Muscle layer of duodenum (tissue), 2 donors: ENCODE results near the gene GZMB.

ENCODE experiments used
- H3K27ac ChIP-seq: one replicate; pipeline ENCODE4 v1.7.0; 2013; ENCODE audit warnings: mild to moderate bottlenecking, low read length
- H3K27me3 ChIP-seq: one replicate; pipeline ENCODE4 v1.7.0; 2013; ENCODE audit warnings: low read depth, mild to moderate bottlenecking, control low read depth, low read length
- H3K36me3 ChIP-seq, 2 donors: one replicate each; pipeline ENCODE4 v1.7.0; 2013; ENCODE audit warnings: low read length in 2 of 2, control low read depth in 1 of 2, mild to moderate bottlenecking in 1 of 2; ENCODE audit not compliant: insufficient read depth in 2 of 2, control insufficient read depth in 1 of 2
- H3K4me1 ChIP-seq, 2 donors: one replicate each; pipeline ENCODE4 v1.7.0; 2013; ENCODE audit warnings: low read length in 2 of 2, mild to moderate bottlenecking in 2 of 2, control low read depth in 1 of 2, moderate library complexity in 1 of 2; ENCODE audit not compliant: insufficient read depth in 2 of 2, control insufficient read depth in 1 of 2
- H3K4me3 ChIP-seq, 2 donors: one replicate each; pipeline ENCODE4 v1.7.0; 2013; ENCODE audit warnings: low read length in 2 of 2, low read depth in 1 of 2, mild to moderate bottlenecking in 1 of 2
- H3K9me3 ChIP-seq, 2 donors: one replicate each; pipeline ENCODE4 v1.7.0; 2013; ENCODE audit warnings: low read length in 2 of 2, control low read depth in 1 of 2, mild to moderate bottlenecking in 1 of 2; ENCODE audit not compliant: control insufficient read depth in 1 of 2
- donor health status: healthy.

Gene GZMB

DNA sequence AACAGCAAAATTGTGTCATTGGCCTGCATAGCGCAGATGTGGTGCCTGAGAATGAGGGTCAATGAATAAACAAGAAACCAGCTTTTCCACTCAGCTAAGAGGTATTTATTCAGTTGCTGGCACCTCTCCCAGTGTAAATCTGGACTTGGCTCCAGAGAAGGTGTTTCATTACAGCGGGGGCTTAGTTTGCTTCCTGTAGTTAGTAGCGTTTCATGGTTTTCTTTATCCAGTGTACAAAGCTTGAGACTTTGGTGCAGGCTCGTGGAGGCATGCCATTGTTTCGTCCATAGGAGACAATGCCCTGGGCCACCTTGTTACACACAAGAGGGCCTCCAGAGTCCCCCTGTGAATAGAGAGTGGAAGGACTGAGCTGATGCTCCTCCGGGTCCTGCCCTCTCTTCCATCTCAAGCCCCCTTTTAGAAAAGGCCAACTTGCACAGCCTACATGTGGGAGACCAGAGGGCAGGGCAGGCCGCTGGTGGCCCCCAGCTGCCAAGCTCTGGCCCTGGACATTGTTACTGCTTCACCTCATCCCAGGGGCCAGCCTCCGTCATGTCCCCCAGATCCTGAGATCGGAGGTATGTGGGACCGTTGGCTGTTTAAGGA lies 3.0 kb downstream of the GZMB start:
- no peaks in the 10 kb centered on the region for H3K36me3 ChIP-seq
- no peak overlapping the region for H3K4me3 ChIP-seq
- no peaks in the 10 kb centered on the region for H3K9me3 ChIP-seq
- no peaks in the 10 kb centered on the region for H3K4me1 ChIP-seq
- no peak overlapping the region for H3K27ac ChIP-seq
- no peaks in the 10 kb centered on the region for H3K27me3 ChIP-seq

DNA sequence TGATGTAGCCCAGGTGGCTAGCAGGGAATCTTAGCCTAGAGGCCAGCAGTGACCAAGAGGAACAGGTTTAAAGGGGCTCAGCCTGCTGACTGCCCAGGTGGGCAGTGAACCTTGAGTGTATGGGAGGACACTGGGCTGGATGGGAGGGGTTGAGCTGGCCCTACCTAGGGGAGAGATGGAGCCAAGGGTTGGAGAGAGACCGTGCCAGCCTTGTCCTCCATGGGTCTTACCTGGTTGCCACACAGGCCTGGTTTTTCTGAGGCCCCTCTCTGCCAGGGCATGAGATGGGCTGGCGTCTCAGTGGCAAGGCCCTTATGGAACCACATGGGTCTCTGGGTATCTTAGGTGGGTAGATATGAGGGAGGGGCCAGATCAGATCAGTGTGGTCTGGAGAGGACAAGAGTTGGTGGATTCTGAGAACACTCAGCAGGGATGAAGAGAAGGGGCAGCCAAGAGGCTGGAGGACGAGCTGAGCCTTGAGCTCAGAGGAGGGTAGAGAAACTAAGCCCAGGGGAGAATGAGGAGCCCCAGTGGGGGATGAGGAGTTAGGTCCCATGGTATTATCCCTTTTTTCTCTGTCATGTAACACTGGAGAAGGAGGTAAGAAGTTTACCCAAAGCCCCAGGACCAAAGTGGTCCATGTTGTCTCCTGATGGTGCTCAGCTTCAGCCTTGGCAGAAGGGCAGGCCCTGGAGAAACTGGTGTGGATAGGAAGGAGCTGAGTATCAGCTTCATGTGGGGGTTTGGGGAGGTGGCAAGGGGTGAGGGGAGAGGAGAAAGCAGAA lies 3.7 kb downstream of the GZMB start:
- Histone ChIP-seq H3K9me3 (no peaks in the 10 kb centered on the region), H3K27ac (no peak overlapping the region)

DNA sequence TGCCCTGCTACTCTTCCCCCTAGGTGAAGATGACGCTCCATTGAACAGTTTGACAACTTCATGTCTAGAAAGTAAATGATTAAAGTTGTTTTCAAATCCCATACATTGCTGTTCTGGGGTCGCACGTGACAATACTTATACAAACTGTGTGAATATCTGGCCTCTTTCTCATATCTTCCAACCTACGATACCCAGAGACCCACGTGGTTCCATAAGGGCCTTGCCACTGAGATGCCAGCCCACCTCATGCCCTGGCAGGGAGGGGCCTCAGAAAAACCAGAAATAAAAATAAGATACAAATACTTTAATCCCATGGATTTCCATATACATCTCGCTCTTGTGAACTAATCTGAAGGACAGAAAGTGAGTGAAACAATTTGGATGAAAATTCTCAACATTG lies 4.5 kb downstream of the GZMB start:
- H3K9me3 ChIP-seq = no peaks in the 10 kb centered on the region
- no peak overlapping the region for H3K27ac ChIP-seq

More for the DNA sequence above, 3.7 kb downstream of the GZMB start:
- Histone ChIP-seq H3K4me3 (no peak overlapping the region), H3K36me3 (no peaks in the 10 kb centered on the region), H3K4me1 (no peaks in the 10 kb centered on the region), H3K27me3 (no peaks in the 10 kb centered on the region)

DNA sequence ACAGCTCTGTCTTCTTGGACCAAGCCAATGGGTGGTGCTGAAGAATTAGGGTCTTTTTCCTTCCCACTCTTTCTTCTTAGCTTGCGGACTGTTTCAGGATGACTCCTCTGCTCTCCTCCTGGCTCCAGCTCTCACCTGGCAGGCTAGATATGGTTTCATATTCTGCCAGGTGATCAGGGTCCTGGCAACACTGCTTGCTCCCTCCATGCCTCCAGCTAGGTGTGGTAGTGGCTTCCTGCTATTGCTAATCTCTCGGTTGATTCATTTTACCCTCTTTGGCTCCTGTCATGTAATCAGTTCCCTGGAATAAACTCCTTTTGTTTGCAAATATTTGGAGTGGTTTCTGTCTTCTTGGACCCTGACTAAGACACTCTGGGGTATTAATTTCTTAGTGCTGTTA lies 20.2 kb downstream of the GZMB start:
- H3K27me3 ChIP-seq = no peaks in the 10 kb centered on the region
- peaks cover 0 to 6% of the 10 kb centered on the region in 2 donors for H3K9me3 ChIP-seq
- no peak overlapping the region for H3K27ac ChIP-seq
- no peaks in the 10 kb centered on the region for H3K36me3 ChIP-seq
- H3K4me3 ChIP-seq = no peak overlapping the region
- H3K4me1 ChIP-seq = no peaks in the 10 kb centered on the region

More for the DNA sequence above, 4.5 kb downstream of the GZMB start:
- H3K36me3 ChIP-seq = no peaks in the 10 kb centered on the region
- H3K4me1 ChIP-seq = no peaks in the 10 kb centered on the region
- H3K27me3 ChIP-seq = no peaks in the 10 kb centered on the region
- no peak overlapping the region for H3K4me3 ChIP-seq

DNA sequence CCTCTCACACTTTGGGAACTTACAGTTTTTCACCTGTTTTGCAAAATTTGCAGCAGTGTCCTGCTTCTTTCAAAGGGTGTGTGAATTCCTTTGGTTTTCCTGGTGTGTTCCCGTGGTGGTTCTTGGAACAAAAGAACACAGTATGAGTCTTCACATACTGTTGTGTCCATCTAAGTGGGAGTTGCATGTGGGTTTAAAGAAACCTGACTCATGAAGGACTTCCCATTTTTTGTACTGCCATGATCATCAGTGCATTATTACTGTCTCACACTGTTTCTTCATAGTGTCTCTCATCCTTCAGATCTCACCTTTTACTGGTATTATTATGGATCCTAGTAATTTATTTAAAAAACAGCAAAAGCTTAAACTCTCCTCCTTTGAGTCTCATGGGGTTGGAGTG lies 20.7 kb downstream of the GZMB start:
- Histone ChIP-seq H3K4me3 (no peak overlapping the region), H3K4me1 (no peaks in the 10 kb centered on the region), H3K36me3 (no peaks in the 10 kb centered on the region), H3K27ac (no peak overlapping the region), H3K27me3 (no peaks in the 10 kb centered on the region), H3K9me3 (peaks cover 0 to 6% of the 10 kb centered on the region in 2 donors)

DNA sequence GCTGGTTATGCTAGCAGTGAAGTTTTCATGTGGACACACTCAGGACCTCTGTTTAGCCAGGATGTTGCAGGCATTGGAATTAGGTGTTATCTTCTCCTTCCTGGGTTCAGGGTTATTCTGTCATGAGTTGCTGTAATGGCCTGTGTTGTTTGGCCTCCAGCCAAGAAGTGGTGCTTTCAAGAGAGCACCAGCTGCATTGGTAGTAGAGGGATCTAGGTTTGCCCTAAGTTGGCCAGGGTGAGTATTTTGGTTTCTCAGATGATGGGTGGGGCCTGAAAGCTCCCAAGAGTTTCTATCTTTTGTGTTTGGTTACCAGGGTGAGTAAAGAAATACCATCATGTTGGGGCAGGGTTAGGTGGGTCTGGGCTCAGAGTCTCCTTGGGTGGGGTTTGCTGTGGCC lies 21.8 kb downstream of the GZMB start:
- no peaks in the 10 kb centered on the region for H3K4me1 ChIP-seq
- H3K9me3 ChIP-seq = peaks cover 0 to 6% of the 10 kb centered on the region in 2 donors
- no peak overlapping the region for H3K27ac ChIP-seq
- H3K36me3 ChIP-seq = no peaks in the 10 kb centered on the region
- H3K4me3 ChIP-seq = no peak overlapping the region
- no peaks in the 10 kb centered on the region for H3K27me3 ChIP-seq

DNA sequence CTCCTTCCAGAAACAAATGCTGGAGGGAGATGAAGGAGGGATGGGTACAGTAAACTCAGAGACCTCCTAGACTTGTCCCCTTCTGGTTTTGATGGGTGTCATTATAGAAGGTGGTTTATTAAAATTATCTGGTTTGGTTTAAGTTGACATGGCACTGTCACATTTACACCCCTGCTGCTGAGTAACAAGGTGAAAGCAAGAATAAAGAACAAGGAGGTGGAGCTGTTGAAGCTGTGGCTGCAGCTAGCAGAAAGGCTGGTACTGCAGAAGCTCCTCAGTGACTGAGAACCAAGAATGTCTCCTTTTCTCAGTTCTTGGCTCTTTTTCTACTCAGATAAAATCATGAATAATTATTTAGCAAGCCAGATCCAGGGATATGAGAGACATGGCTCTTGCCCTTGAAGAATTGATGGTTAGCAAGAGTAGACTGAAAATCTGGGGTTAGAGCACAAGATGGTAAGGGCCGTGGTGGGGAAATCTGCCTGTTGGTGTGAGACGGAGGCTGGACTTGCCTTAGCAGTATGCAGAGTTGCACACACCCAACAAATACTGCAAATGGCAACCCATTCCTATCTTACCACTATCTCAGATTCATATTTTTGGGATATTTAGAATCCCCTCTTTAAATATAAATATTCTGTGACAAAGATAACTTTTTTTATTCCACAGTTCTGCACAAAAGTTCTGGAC lies 24.2 kb downstream of the GZMB start, which contains the start of gene GZMH:
Gene GZMH (minus strand): TSS at position 31 of the 690 bp plus-strand sequence. CDS start 72 bp downstream, outside the sequence.
- H3K27ac ChIP-seq = no peak within 1 kb of the TSS
- H3K4me1 ChIP-seq = no peaks in the 10 kb centered on the region
- no peaks in the 10 kb centered on the region for H3K36me3 ChIP-seq
- H3K4me3 ChIP-seq = no peak within 1 kb of the TSS
- H3K9me3 ChIP-seq = peaks cover 0 to 6% of the 10 kb centered on the region in 2 donors
- H3K27me3 ChIP-seq = no peaks in the 10 kb centered on the region

DNA sequence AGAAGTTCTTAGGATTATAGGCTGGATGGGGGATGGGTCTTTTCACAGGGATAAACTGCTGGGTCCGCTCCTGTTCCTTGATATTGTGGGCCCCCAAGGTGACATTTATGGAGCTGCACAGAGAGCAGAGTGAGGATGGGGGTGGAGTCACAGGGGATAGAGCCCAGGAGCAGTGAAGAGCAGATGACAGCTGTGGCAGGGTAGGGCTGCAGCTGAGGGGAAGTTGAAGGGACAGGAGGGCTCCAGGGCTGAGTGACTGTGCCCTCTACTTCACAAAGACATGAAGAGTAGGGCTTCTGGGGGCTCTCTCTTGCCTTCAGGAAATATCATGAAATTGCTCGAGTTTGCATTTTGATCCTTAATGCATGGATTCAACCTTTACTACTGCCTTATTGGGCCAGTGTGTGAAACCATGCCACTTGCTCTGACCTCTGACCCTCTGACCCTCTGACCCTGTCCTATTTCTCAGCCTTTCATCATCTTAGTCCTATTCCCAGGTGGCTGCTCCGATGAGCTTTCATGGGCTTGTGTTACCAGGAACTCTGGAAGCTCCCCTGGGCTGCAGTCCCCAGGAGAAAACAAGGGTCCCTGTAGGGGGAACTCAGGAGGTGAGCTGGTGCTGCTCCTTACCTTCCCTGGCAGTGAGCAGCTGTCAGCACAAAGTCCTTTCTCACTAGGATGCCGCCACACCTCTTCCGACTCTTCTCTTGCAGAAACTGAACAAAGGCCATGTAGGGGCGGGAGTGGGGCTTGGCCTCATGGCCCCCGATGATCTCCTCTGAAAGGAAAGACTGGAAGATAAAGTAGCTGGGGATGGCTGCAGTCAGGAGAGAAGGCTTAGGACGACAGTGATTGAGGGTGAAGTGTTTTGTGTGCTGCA lies 26.1 kb downstream of the GZMB start:
- no peaks in the 10 kb centered on the region for H3K4me1 ChIP-seq
- H3K36me3 ChIP-seq = no peaks in the 10 kb centered on the region
- no peak overlapping the region for H3K27ac ChIP-seq
- no peak overlapping the region for H3K4me3 ChIP-seq
- H3K27me3 ChIP-seq = no peaks in the 10 kb centered on the region
- peaks cover 0 to 4% of the 10 kb centered on the region in 2 donors for H3K9me3 ChIP-seq

DNA sequence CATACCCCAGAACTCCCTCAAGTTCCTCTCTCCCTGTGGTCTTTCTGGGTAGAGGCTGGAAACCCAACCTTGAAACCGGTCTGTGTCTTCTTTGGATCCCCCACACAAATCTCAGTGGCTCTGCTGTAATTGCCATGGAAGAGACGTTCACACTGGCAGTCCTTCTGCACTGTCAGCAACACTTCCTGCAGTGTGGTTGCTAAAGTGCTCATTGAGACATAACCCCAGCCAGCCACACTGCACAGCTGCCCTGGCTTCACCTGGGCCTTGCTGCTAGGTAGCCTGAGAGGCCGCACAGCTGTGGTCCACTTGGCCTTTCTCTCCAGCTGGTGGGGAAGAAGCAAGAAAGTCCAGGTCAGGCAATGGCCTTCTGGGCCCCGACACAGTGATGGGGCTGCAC lies 26.9 kb downstream of the GZMB start:
- no peak overlapping the region for H3K27ac ChIP-seq
- H3K4me3 ChIP-seq = no peak overlapping the region
- H3K9me3 ChIP-seq = peaks cover 0 to 1% of the 10 kb centered on the region in 2 donors
- H3K27me3 ChIP-seq = no peaks in the 10 kb centered on the region
- H3K4me1 ChIP-seq = no peaks in the 10 kb centered on the region
- no peaks in the 10 kb centered on the region for H3K36me3 ChIP-seq

DNA sequence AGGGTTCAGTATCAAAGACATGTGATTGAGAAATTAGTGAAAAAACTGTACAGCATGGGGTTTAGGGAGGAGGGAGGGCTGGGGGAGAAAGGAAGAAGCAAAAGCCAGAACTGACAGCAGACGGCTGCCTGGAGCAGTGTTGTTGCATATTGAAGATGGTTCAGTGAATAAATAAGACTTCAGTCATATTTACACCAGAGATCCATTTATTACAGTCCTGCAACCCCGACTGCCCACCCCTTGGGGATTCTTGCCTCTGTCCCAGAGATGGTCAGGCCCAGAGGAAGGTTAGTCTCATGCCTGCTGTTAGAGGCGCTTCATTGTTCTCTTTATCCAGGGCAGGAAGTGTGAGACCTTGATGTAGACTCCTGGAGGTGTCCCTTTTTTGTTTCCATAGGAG lies 27.7 kb downstream of the GZMB start:
- Histone ChIP-seq H3K4me1 (no peaks in the 10 kb centered on the region), H3K27ac (no peak overlapping the region), H3K36me3 (no peaks in the 10 kb centered on the region), H3K27me3 (no peaks in the 10 kb centered on the region), H3K4me3 (no peak overlapping the region), H3K9me3 (no peaks in the 10 kb centered on the region)
